Kidney (tissue), 14 donors: ENCODE results near the gene DAZAP1. TPM values are rescaled to one million over a fixed set of nuclear protein-coding genes. Genes with fewer than 3 reads are reported as not detected.
A peak's percentile ranks its signal among the peaks of the same experiment; 100 is the strongest.
"Not testable (repeated sequence)": the region's sequence is repeated elsewhere in the genome, so short reads cannot be mapped to it uniquely, and the experiment has no call there.

Source experiments
- DNase-seq, 5 donors: peaks; one replicate each; pipeline ENCODE4 v3.0.0-alpha.2; 2013 to 2020
- FAIRE-seq: peaks from 2 replicates; lab custom pipeline; 2012; peaks lifted over from hg19 to GRCh38; lab: Jason Lieb, UNC
- H3K27ac ChIP-seq, 2 donors: one replicate each; pipeline ENCODE4 v1.7.0; 2013; ENCODE audit warnings: low read depth in 2 of 2, low read length in 2 of 2, inconsistent platforms in 1 of 2
- H3K27me3 ChIP-seq: one replicate; pipeline ENCODE4 v1.7.1; 2013; ENCODE audit warnings: low read length, inconsistent platforms; ENCODE audit not compliant: control insufficient read depth, insufficient read depth
- H3K36me3 ChIP-seq, 3 donors: one replicate each; pipeline versions ENCODE4 v1.7.0 to v1.7.1; 2013; ENCODE audit warnings: low read length in 3 of 3, control low read depth in 1 of 3, inconsistent platforms in 1 of 3; ENCODE audit not compliant: insufficient read depth in 3 of 3, control insufficient read depth in 2 of 3
- H3K4me1 ChIP-seq, 3 donors: one replicate each; pipeline versions ENCODE4 v1.7.0 to v1.7.1; 2013; ENCODE audit warnings: low read length in 3 of 3, inconsistent platforms in 1 of 3, low read depth in 1 of 3; ENCODE audit not compliant: control insufficient read depth in 2 of 3, insufficient read depth in 2 of 3
- H3K4me3 ChIP-seq, 3 donors: one replicate each; pipeline versions ENCODE4 v1.7.0 to v1.8.1; 2013; ENCODE audit warnings: low read length in 3 of 3, control low read depth in 1 of 3, inconsistent platforms in 1 of 3
- H3K9ac ChIP-seq, 3 donors: one replicate each; pipeline versions ENCODE4 v1.7.0 to v1.7.1; 2013; ENCODE audit warnings: low read length in 3 of 3, control low read depth in 1 of 3, inconsistent platforms in 1 of 3
- H3K9me3 ChIP-seq, 3 donors: one replicate each; pipeline versions ENCODE4 v1.7.0 to v1.7.1; 2013; ENCODE audit warnings: low read length in 3 of 3, control low read depth in 1 of 3, inconsistent platforms in 1 of 3; ENCODE audit not compliant: control insufficient read depth in 2 of 3, insufficient read depth in 1 of 3
- intact Hi-C: fragments of 100-400 bp; cut with DNase I; formaldehyde crosslinking; loops from one replicate; pipeline ENCODE4 v1.11.1; 2022
- polyA plus RNA-seq: library from polyadenylated mRNA; stranded (reverse); fragments of 350-450 nt; fragmentation: Illumina TruSeq; extraction: RNeasy Lipid Tissue Mini Kit (QIAGEN cat#74804); gene quantifications from one replicate; pipeline ENCODE4 v1.2.3, GENCODE V29; 2014; ENCODE audit warnings: low read depth, low replicate concordance; ENCODE audit not compliant: insufficient read depth
- total RNA-seq: library from RNA; stranded (reverse); fragmentation: NEBNext Ultra II Directional; extraction: Animal tissue kit (Norgen Biotek cat#: 25700); gene quantifications from one replicate; pipeline ENCODE4 v1.2.1, GENCODE V29; 2021
- TF ChIP-seq, protein P1 (sequence below): IDR thresholded peaks from 3 replicates; pipeline ENCODE4 v1.5.1; 2012; ENCODE audit warnings: mild to moderate bottlenecking, moderate library complexity, borderline replicate concordance; ENCODE audit not compliant: insufficient read depth; ENCODE audit errors: extremely low read depth
- donor health status: control.
- donor health status: control.
- donor health status: control.
- donor health status: control.
- donor health status: control.
- donor health status: DM: yes; HTN: yes; CAD: no.
- donor health status: Normal renal cell carcinoma (clear cell type).

DAZAP1 gene
- total and polyA plus RNA-seq, 2 donors from 2014 or later = 47.7 to 98.5 TPM

DNA sequence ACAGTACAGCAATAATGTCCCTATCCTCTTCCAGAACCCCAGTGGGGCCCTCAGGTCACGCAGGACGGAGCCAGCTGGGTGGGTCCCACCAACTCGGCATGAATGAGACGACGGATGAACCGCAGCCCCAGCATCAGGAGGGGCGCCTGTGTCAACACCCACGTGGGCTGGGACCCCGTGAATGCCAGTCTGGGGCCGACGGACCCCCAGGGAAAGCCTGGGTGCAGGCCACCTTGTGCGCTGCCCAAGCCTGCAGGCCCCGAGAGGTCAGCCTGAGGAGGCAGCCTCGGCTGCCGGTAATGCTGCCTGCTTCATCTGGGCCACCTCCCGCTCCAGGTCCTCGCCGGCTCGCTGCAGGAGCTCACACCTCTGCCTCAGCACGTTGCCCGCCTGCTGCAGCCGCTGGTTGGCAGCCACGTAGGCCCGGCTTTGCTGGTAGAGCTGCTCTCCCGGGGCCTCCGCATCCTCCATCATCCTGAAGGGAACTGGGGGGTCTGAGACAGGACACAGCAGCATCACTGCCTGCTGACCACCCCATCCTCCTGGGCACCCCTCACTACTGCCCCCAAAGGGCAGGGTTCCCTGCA is 67.5 kb downstream of the DAZAP1 start:
- TF ChIP-seq, protein P1, sequence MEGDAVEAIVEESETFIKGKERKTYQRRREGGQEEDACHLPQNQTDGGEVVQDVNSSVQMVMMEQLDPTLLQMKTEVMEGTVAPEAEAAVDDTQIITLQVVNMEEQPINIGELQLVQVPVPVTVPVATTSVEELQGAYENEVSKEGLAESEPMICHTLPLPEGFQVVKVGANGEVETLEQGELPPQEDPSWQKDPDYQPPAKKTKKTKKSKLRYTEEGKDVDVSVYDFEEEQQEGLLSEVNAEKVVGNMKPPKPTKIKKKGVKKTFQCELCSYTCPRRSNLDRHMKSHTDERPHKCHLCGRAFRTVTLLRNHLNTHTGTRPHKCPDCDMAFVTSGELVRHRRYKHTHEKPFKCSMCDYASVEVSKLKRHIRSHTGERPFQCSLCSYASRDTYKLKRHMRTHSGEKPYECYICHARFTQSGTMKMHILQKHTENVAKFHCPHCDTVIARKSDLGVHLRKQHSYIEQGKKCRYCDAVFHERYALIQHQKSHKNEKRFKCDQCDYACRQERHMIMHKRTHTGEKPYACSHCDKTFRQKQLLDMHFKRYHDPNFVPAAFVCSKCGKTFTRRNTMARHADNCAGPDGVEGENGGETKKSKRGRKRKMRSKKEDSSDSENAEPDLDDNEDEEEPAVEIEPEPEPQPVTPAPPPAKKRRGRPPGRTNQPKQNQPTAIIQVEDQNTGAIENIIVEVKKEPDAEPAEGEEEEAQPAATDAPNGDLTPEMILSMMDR = no peak
- Histone ChIP-seq H3K4me3 (no peak overlapping the region), H3K27me3 (peaks cover 13% of the 10 kb centered on the region), H3K9ac (no peak overlapping the region), H3K9me3 (no peaks in the 10 kb centered on the region), H3K27ac (no peak overlapping the region), H3K4me1 (peaks cover 0 to 22% (median 6%) of the 10 kb centered on the region in 3 donors), H3K36me3 (peaks cover 0 to 5% (median 0%) of the 10 kb centered on the region in 3 donors)
- DNase-seq = peak in 1 of 5 donors; percentile 74
- intact Hi-C loops = no loop called here
- no peak for FAIRE-seq

DNA sequence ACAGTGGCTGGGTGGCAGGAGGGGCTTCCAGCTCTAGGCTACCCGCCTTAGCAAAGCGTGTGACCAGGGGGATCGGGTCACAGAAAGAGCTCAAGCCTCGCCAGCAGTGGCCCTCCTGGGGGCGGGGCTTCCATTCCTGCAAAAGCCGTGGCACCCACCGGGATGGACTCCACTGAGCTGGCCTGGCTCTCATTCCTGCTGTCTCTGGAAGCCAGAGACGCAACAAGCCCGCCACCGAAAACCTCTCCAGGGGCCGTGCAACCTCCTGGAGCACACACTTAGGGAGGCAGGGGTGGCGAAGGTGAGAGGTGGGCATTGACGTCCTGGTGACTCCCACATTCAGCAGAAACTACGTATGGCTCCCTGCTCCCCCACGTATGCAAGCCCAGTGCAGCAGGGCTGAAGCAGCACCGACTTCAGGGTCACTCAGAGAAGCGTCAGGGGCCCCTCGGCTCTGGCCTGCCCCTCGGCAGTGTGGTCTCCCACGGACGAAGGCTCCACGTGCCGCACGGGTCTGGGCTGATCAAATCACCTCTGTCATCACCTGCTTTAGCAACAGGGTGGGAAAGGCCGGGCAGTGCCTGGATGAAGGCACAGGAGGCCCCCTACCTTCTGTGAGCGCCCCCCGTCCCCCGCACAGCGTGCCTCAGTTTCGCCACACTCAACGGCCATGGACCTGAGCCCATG is 68.5 kb downstream of the DAZAP1 start:
- Histone ChIP-seq H3K4me1 (peaks cover 0 to 13% (median 4%) of the 10 kb centered on the region in 3 donors), H3K9me3 (no peaks in the 10 kb centered on the region), H3K9ac (no peak overlapping the region), H3K36me3 (peaks cover 0 to 5% (median 0%) of the 10 kb centered on the region in 3 donors), H3K27me3 (peaks cover 13% of the 10 kb centered on the region), H3K27ac (no peak overlapping the region), H3K4me3 (no peak overlapping the region)
- intact Hi-C loops = no loop called here
- TF ChIP-seq, protein P1 = no peak
- no peak for FAIRE-seq
- peak in 1 of 5 donors; percentile 74 for DNase-seq

DNA sequence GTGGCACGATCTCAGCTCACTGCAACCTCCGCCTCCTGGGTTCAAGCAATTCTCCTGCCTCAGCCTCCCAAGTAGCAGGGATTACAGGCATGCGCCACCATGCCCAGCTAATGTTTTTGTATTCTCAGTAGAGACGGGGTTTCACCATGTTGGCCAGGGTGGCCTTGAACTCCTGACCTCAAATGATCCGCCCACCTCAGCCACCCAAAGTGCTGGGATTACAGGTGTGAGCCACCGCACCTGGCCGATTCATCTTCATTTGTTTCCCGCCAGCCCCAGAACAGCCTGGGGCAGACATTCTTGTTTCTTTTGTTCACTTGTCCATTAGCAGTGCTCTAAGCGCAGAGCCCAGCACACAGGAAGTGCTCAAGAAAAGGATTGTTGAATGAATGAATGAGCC is 69.7 kb downstream of the DAZAP1 start:
- H3K27me3 ChIP-seq, H3K9me3 ChIP-seq, H3K9ac ChIP-seq, DNase-seq, H3K36me3 ChIP-seq, FAIRE-seq, intact Hi-C loops, H3K4me1 ChIP-seq, H3K4me3 ChIP-seq, H3K27ac ChIP-seq: not testable (repeated sequence)

GRCh38 chr19:1478934-1479707 is 71.7 kb downstream of the DAZAP1 start, which contains the start of gene C19orf25:
Gene C19orf25, minus strand, starts transcription at chr19:1479215. Its CDS starts 312 bp downstream, at chr19:1478903.
- peak within 1 kb of the TSS; percentile 60 to 63 for H3K27ac ChIP-seq
- TF ChIP-seq, protein P1 = no peak
- DNase-seq = peak; percentile 94 to 98 (median 97)
- intact Hi-C loops = no loop called here
- H3K4me3 ChIP-seq = peak within 1 kb of the TSS; percentile 70 to 81 (median 79)
- no peak for FAIRE-seq
- peaks cover 0 to 2% (median 2%) of the 10 kb centered on the region in 3 donors for H3K4me1 ChIP-seq
- H3K27me3 ChIP-seq = no peaks in the 10 kb centered on the region
- peaks cover 0 to 5% (median 0%) of the 10 kb centered on the region in 3 donors for H3K36me3 ChIP-seq
- no peaks in the 10 kb centered on the region for H3K9me3 ChIP-seq
- H3K9ac ChIP-seq = peak within 1 kb of the TSS; percentile 31 to 58 (median 43)
